ENCODE results near the gene CAAP1. TPM values are rescaled to one million over a fixed set of nuclear protein-coding genes. Genes with fewer than 3 reads are reported as not detected.
A peak's percentile ranks its signal among the peaks of the same experiment; 100 is the strongest.

The CAAP1 gene
- total and polyA plus RNA-seq, 2 of the 13 experiments (the other 11 are each of a cell fraction or from before 2014, with no cell fraction given) = 10.9 to 40.2 TPM

DNA sequence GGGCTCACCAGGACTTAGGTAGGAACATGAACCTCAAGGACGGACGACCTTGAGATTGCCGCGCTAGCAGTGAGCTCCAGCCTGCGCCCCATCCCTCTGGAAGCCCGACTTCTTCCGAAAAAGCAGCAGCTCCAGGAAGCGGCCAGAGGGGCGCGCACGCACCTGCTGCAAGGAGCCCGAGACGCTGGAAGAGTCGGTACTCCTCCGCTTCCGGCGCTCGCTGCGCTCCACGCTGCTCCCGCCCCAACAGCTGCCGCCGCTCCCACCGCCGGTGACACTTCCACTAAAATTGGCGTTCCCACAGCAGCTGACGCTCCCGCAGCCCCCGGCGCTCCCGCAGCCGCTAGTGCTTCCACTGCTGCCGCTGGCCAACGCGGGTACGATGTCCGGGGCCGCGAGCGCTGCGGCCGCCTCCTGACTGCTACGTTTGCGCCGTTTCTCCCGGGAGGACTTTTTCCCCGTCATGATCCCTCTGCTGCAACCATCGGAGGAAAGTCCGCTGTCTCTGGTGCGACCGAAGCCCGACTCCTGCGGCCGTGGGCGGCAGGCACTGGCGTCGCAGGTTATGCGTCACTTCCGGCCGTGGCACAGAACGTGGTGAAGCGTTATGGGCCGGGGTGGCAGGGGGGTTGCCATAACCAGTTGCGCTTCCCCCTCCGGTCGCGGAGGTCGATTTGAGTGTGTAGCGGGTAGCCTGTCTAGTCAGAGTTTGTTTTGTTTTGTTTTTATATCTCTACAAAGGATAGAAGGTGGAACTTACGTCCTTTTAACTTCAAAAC is at the start of gene CAAP1 (continued):
- TF ChIP-seq, protein P1, sequence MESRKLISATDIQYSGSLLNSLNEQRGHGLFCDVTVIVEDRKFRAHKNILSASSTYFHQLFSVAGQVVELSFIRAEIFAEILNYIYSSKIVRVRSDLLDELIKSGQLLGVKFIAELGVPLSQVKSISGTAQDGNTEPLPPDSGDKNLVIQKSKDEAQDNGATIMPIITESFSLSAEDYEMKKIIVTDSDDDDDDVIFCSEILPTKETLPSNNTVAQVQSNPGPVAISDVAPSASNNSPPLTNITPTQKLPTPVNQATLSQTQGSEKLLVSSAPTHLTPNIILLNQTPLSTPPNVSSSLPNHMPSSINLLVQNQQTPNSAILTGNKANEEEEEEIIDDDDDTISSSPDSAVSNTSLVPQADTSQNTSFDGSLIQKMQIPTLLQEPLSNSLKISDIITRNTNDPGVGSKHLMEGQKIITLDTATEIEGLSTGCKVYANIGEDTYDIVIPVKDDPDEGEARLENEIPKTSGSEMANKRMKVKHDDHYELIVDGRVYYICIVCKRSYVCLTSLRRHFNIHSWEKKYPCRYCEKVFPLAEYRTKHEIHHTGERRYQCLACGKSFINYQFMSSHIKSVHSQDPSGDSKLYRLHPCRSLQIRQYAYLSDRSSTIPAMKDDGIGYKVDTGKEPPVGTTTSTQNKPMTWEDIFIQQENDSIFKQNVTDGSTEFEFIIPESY (CRISPR knock-in tag; IDR thresholded peaks at IDR 0.05) = no peak
- TF ChIP-seq RARA (CRISPR knock-in tag; IDR thresholded peaks at IDR 0.05) (no peak), ZNF44 (CRISPR knock-in tag; IDR thresholded peaks at IDR 0.05) (peak; percentile 97), ZNF652 (CRISPR knock-in tag; IDR thresholded peaks at IDR 0.05; ENCODE audit: borderline replicate concordance, low read depth) (no peak), RAD21 (CRISPR knock-in tag; IDR thresholded peaks at IDR 0.05) (peak; percentile 58), ATF7-NPFF (CRISPR knock-in tag; IDR thresholded peaks at IDR 0.05; ENCODE audit: low read depth) (no peak), KLF16 (CRISPR knock-in tag; IDR thresholded peaks at IDR 0.05) (peak in 1 of 2 experiments; percentile 95; a peak in 1 of 4 replicates), TMF1 (CRISPR knock-in tag; IDR thresholded peaks at IDR 0.05; ENCODE audit: low read depth) (peak; percentile 69; the same call in 1 of the 2 replicates), MEIS2 (CRISPR knock-in tag; IDR thresholded peaks at IDR 0.05) (peak; percentile 67; the same call in 1 of the 2 replicates), MXI1 (IDR thresholded peaks at IDR 0.05; ENCODE audit: borderline replicate concordance, low read depth, low read length) (peak; percentile 81; the same call in 1 of the 3 replicates), PITX1 (CRISPR knock-in tag; IDR thresholded peaks at IDR 0.05) (peak; percentile 81; the same call in 1 of the 2 replicates), ZNF788 (CRISPR knock-in tag; IDR thresholded peaks at IDR 0.05; ENCODE audit: borderline replicate concordance) (peak; percentile 93), ZNF224 (CRISPR knock-in tag; IDR thresholded peaks at IDR 0.05) (peak; percentile 83; the same call in 1 of the 2 replicates), RCOR2 (CRISPR knock-in tag; IDR thresholded peaks at IDR 0.05) (no peak)
- TF ChIP-seq, protein P2, sequence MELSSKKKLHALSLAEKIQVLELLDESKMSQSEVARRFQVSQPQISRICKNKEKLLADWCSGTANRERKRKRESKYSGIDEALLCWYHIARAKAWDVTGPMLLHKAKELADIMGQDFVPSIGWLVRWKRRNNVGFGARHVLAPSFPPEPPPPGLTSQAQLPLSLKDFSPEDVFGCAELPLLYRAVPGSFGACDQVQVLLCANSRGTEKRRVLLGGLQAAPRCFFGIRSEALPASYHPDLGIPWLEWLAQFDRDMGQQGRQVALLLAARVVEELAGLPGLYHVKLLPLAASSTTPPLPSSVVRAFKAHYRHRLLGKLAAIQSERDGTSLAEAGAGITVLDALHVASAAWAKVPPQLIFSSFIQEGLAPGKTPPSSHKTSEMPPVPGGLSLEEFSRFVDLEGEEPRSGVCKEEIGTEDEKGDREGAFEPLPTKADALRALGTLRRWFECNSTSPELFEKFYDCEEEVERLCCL (CRISPR knock-in tag; IDR thresholded peaks at IDR 0.05; ENCODE audit: borderline replicate concordance) = peak; percentile 78; the same call in 1 of the 2 replicates
- TF ChIP-seq, protein P3, sequence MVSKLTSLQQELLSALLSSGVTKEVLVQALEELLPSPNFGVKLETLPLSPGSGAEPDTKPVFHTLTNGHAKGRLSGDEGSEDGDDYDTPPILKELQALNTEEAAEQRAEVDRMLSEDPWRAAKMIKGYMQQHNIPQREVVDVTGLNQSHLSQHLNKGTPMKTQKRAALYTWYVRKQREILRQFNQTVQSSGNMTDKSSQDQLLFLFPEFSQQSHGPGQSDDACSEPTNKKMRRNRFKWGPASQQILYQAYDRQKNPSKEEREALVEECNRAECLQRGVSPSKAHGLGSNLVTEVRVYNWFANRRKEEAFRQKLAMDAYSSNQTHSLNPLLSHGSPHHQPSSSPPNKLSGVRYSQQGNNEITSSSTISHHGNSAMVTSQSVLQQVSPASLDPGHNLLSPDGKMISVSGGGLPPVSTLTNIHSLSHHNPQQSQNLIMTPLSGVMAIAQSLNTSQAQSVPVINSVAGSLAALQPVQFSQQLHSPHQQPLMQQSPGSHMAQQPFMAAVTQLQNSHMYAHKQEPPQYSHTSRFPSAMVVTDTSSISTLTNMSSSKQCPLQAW (CRISPR knock-in tag; IDR thresholded peaks at IDR 0.05) = peak; percentile 89; the same call in 1 of the 2 replicates
- TF ChIP-seq, protein P4, sequence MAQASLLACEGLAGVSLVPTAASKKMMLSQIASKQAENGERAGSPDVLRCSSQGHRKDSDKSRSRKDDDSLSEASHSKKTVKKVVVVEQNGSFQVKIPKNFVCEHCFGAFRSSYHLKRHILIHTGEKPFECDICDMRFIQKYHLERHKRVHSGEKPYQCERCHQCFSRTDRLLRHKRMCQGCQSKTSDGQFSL (CRISPR knock-in tag; IDR thresholded peaks at IDR 0.05) = no peak
- TF ChIP-seq, protein P5, sequence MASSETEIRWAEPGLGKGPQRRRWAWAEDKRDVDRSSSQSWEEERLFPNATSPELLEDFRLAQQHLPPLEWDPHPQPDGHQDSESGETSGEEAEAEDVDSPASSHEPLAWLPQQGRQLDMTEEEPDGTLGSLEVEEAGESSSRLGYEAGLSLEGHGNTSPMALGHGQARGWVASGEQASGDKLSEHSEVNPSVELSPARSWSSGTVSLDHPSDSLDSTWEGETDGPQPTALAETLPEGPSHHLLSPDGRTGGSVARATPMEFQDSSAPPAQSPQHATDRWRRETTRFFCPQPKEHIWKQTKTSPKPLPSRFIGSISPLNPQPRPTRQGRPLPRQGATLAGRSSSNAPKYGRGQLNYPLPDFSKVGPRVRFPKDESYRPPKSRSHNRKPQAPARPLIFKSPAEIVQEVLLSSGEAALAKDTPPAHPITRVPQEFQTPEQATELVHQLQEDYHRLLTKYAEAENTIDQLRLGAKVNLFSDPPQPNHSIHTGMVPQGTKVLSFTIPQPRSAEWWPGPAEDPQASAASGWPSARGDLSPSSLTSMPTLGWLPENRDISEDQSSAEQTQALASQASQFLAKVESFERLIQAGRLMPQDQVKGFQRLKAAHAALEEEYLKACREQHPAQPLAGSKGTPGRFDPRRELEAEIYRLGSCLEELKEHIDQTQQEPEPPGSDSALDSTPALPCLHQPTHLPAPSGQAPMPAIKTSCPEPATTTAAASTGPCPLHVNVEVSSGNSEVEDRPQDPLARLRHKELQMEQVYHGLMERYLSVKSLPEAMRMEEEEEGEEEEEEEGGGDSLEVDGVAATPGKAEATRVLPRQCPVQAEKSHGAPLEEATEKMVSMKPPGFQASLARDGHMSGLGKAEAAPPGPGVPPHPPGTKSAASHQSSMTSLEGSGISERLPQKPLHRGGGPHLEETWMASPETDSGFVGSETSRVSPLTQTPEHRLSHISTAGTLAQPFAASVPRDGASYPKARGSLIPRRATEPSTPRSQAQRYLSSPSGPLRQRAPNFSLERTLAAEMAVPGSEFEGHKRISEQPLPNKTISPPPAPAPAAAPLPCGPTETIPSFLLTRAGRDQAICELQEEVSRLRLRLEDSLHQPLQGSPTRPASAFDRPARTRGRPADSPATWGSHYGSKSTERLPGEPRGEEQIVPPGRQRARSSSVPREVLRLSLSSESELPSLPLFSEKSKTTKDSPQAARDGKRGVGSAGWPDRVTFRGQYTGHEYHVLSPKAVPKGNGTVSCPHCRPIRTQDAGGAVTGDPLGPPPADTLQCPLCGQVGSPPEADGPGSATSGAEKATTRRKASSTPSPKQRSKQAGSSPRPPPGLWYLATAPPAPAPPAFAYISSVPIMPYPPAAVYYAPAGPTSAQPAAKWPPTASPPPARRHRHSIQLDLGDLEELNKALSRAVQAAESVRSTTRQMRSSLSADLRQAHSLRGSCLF (CRISPR knock-in tag; IDR thresholded peaks at IDR 0.05; ENCODE audit: borderline replicate concordance) = no peak
